ENCODE results near the gene CLEC9A. TPM values are rescaled to one million over a fixed set of nuclear protein-coding genes. Genes with fewer than 3 reads are reported as not detected.

The CLEC9A gene
- total and polyA plus RNA-seq, 9 of the 15 experiments (the other 6 are each of a cell fraction or from before 2014, with no cell fraction given), result not detected

- TF ChIP-seq TARDBP (IDR thresholded peaks at IDR 0.05), result no peak
- no peak for TF ChIP-seq ZNF224 (CRISPR knock-in tag; IDR thresholded peaks at IDR 0.05)
- no peak for TF ChIP-seq CGGBP1 (CRISPR knock-in tag; IDR thresholded peaks at IDR 0.05)
- TF ChIP-seq SRF (CRISPR knock-in tag; IDR thresholded peaks at IDR 0.05), result no peak
- TF ChIP-seq SMARCB1 (IDR thresholded peaks at IDR 0.05; ENCODE audit: insufficient read length, low read depth), result no peak
- no peak for TF ChIP-seq ZNF79 (CRISPR knock-in tag; IDR thresholded peaks at IDR 0.05; ENCODE audit: low read depth)
- TF ChIP-seq ZNF174 (CRISPR knock-in tag; IDR thresholded peaks at IDR 0.05), result no peak
- TF ChIP-seq MECOM (CRISPR knock-in tag; IDR thresholded peaks at IDR 0.05), result no peak
- TF ChIP-seq ZNF740 (CRISPR knock-in tag; IDR thresholded peaks at IDR 0.05), result no peak
- no peak for TF ChIP-seq ZNF740 (tag; IDR thresholded peaks at IDR 0.05)
- no peak for TF ChIP-seq ZNF175 (CRISPR knock-in tag; IDR thresholded peaks at IDR 0.05; ENCODE audit: low read depth)
These were observed 82.6 kb downstream of the CLEC9A start (continued) for GRCh38 chr12:10113075-10113474.

- Histone ChIP-seq H3K4me2 (ENCODE audit: insufficient read depth, low read length) (no peak overlapping the region), H3K9me3 (replicated peaks; ENCODE audit: control insufficient read depth, insufficient read depth, low read depth, low read length) (no peaks in the 10 kb centered on the region), H2AFZ (ENCODE audit: low read depth, low read length) (no peak overlapping the region), H3K79me2 (ENCODE audit: control insufficient read depth, insufficient read depth, low read length) (no peaks in the 10 kb centered on the region), H3K36me3 (ENCODE audit: control insufficient read depth, insufficient read depth, low read length) (no peaks in the 10 kb centered on the region), H3K27me3 (ENCODE audit: control insufficient read depth in 2 of 2, insufficient read depth in 2 of 2, low read length in 2 of 2) (no peaks in the 10 kb centered on the region; a peak in 2 of 5 replicates), H3K9ac (ENCODE audit: insufficient read depth in 1 of 2, low read depth in 2 of 2, low read length in 2 of 2) (no peak overlapping the region), H3K4me1 (replicated peaks in 1 of 2; ENCODE audit: control insufficient read depth in 2 of 2, insufficient read depth in 2 of 2, low read length in 2 of 2) (peaks cover 0 to 5% of the 10 kb centered on the region in 2 experiments; a peak in 2 of 5 replicates), H3K9me1 (ENCODE audit: control insufficient read depth, insufficient read depth, low read length) (no peaks in the 10 kb centered on the region), H3K27ac (ENCODE audit: extremely low read depth, low read depth, low read length) (no peak overlapping the region), H4K20me1 (replicated peaks; ENCODE audit: control insufficient read depth, insufficient read depth, low read length) (no peaks in the 10 kb centered on the region), H3K4me3 (no peak overlapping the region)
- no TSS peak for BruUV-seq (replicated peaks)
- DNase-seq (ENCODE audit: extremely low read depth in 1 of 4, low spot score in 3 of 4) (no peak), FAIRE-seq (no peak), ATAC-seq (no peak)
- in situ Hi-C loops (cut with MboI) (no loop called here), intact Hi-C loops (cut with micrococcal nuclease) (no loop called here)
- WGBS (ENCODE audit: insufficient coverage, low coverage, missing lambda C conversion rate), result 0% methylated on average over 1 of the region's 1 CpG
- POLR2A ChIA-PET, result no interaction called here
- CTCF ChIA-PET (ENCODE audit: low intra/inter-chr PET ratio), result no interaction called here
- TF ChIP-seq RBM39 (optimal IDR thresholded peaks at IDR 0.05; ENCODE audit: low read depth, low read length), result no peak
- TF ChIP-seq ZFP91 (CRISPR knock-in tag; IDR thresholded peaks at IDR 0.05), result no peak
- no peak for TF ChIP-seq HDAC6 (IDR thresholded peaks at IDR 0.05; ENCODE audit: low read depth, low read length)
- no peak for TF ChIP-seq FOXK2 (conservative IDR thresholded peaks at IDR 0.05 in 1 of 2, IDR thresholded peaks at IDR 0.05 in 1 of 2; ENCODE audit: low read depth in 2 of 2)
- no peak for TF ChIP-seq FIP1L1 (IDR thresholded peaks at IDR 0.05; ENCODE audit: low read depth, low read length, poor library complexity, severe bottlenecking)
- TF ChIP-seq SPI1 (IDR thresholded peaks at IDR 0.05; ENCODE audit: borderline replicate concordance, low read depth, low read length), result no peak
- TF ChIP-seq ELF2 (CRISPR knock-in tag; IDR thresholded peaks at IDR 0.05), result no peak
- no peak for TF ChIP-seq NRF1 (conservative IDR thresholded peaks at IDR 0.05 in 1 of 2, IDR thresholded peaks at IDR 0.05 in 1 of 2)
- no peak for TF ChIP-seq GTF2B (IDR thresholded peaks at IDR 0.05; ENCODE audit: extremely low read depth, insufficient read length)
These were observed 83.4 kb downstream of the CLEC9A start for GRCh38 chr12:10113920-10114319.
